Cardiac fibroblast (primary cell): Measurements from ENCODE around the gene SPIRE1.

ENCODE experiments used
- DNase-seq, 2 donors: peaks; one replicate each; pipeline versions ENCODE4 v3.0.0 to v3.0.0-alpha.2; 2010; ENCODE audit warnings: low read depth in 2 of 2
- H3K4me3 ChIP-seq, 2 donors: replicated peaks in 1 of 2; 1 replicate in 1 of 2; 2 replicates in 1 of 2; pipeline ENCODE4 v1.5.1; 2011; ENCODE audit warnings: low read depth in 2 of 2, low read length in 2 of 2, mild to moderate bottlenecking in 2 of 2, moderate library complexity in 1 of 2
- TF ChIP-seq, protein P1 (sequence below): IDR thresholded peaks from one replicate; pipeline ENCODE4 v1.5.1; 2011; ENCODE audit warnings: low read depth, mild to moderate bottlenecking, low read length, inconsistent platforms

The SPIRE1 gene

DNA sequence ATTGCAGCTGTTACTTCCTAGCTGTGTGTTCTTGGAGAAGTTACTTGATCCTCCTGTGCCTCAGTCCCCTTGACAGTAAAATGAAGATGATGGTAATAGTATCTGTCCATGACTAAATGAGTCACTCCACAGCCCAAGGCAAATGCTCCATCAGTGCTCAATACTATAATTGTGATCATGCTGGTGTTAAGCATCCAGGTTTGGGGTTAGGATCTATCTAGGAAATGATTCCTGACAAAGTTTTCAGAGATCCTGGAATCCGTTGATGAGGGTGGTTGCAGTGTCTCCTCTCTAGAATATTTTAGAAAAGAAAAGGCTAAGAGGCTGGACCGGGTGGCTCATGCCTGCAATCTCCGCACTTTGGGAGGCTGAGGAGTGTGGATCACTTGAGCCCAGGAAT lies 252.8 kb downstream of the SPIRE1 start:
- TF ChIP-seq, protein P1, sequence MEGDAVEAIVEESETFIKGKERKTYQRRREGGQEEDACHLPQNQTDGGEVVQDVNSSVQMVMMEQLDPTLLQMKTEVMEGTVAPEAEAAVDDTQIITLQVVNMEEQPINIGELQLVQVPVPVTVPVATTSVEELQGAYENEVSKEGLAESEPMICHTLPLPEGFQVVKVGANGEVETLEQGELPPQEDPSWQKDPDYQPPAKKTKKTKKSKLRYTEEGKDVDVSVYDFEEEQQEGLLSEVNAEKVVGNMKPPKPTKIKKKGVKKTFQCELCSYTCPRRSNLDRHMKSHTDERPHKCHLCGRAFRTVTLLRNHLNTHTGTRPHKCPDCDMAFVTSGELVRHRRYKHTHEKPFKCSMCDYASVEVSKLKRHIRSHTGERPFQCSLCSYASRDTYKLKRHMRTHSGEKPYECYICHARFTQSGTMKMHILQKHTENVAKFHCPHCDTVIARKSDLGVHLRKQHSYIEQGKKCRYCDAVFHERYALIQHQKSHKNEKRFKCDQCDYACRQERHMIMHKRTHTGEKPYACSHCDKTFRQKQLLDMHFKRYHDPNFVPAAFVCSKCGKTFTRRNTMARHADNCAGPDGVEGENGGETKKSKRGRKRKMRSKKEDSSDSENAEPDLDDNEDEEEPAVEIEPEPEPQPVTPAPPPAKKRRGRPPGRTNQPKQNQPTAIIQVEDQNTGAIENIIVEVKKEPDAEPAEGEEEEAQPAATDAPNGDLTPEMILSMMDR = no peak
- no peak for DNase-seq

DNA sequence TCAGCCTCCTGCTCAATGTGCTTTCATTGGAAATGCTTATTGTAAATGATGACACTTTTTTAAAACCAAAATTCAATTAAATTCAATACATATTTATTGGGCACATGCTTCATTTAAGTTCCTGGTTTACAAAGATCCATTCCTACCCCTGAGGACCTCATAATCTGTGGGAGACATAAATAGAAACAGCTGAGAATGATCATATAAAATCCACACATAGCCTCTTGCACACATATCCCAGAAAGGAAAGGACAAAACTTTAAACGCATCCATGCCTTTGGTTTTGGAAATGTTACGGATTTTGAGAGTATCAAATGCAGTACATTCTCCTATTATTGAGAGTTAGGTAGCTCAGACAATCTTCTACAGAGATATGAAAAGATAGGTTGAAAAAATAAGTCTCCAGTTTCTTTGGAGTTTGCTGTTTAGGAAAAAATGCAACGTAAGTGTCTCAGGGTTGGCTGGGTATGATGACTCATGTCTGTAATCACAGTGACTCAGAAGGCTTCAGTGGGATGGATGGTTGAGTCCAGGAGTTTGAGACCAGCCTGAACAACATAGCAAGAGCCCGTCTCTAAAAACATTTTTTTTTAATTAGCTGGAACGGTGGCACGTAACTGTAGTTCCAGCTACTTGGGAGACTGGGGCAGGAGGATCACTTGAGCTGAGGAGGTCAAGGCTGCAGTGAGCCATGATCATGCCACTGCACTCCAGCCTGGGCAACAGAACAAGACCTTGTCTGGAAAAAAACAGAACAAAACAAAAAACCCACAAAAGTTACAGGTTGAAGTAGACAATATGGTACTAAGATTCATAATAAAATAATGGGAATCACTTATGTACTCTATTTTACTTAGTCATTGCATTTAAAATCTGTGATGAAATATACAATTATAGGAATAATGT lies 254.1 kb downstream of the SPIRE1 start:
- DNase-seq = peak; percentile 83 to 94
- no peak overlapping the region for H3K4me3 ChIP-seq
- TF ChIP-seq, protein P1 = no peak

More for the DNA sequence above, 252.8 kb downstream of the SPIRE1 start:
- H3K4me3 ChIP-seq = no peak overlapping the region

DNA sequence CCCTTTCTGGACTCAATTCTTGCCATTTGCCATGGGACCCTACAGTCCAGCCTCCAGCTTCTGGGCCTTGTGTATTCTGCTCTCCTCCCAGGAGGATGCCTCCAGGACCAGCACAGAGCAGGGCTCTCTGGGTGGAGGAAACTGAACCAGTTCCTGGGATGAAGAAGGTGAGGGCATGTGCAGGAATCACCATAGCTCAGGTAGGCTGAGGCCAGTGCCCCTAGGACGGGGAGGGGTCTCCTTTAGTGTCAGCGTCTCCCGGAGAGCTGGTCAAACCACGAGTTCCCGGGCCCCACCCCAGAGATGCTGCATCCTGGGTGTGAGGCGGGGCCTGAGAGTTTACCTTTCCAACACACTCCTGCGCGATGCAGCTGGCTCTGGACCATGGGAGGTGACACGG lies 256.0 kb downstream of the SPIRE1 start:
- TF ChIP-seq, protein P1 = no peak
- H3K4me3 ChIP-seq = no peak overlapping the region
- DNase-seq = no peak

DNA sequence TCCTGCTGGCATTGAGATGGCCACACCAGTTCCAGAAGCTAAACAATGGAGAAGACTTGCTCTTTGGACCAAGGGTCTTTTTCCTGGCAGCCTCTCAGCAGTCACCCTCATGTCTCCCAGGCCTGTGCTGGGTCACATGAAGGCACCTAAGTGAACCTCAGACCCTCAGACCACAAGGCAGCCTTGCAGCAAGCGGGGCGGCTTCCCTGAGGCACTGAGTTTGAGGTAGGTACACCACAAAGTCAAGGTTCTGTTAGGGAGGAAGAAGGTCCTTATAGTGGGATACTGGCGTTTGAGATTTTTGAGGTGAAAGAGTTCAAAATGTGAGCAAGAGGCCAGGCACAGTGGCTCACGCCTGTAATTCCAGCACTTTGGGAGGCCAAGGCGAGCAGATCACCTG lies 258.7 kb downstream of the SPIRE1 start:
- TF ChIP-seq, protein P1 = no peak

DNA sequence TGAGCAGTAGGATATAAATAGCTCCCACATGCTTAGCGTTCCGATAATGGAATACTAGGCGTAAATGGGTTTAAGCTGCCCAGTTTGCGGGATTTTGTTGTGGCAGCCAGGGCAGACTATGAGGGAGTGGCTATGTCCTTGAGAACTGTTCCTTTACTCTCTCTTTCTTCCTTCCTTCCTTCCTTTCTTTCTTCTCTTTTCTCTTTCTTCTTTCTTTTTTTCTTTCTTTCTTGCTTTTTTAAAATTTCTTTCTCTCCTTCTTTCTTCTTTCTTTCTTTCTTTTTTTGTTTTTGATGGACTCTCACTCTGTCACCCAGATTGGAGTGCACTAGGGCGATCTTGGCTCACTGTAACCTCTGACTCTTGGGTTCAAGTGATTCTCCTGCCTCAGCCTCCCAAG lies 259.3 kb downstream of the SPIRE1 start:
- no peak overlapping the region for H3K4me3 ChIP-seq
- TF ChIP-seq, protein P1 = no peak
- no peak for DNase-seq

More for the DNA sequence above, 258.7 kb downstream of the SPIRE1 start:
- no peak for DNase-seq
- H3K4me3 ChIP-seq = no peak overlapping the region

DNA sequence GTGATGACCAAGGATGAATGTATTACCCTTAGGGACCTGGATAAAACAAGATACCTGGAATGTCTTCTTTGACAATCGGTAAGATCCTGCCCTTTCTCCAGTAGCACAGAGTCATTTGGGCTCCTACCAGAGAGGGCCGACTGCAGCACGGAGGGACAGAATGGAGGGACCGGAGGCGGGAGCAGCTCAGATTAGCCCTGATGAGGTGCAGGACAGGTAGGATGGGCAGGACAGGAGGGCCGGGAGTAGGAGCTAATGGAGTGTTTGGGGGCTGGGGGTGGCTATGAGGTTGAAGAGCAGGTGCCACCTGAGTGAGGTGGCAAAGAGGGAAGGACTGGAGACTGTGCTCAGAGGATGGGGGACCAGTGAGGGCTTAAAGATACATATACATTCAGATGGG lies 260.1 kb downstream of the SPIRE1 start:
- H3K4me3 ChIP-seq = no peak overlapping the region
- TF ChIP-seq, protein P1 = no peak
- DNase-seq = no peak
